Measurements from ENCODE around the gene LRRC61.

LRRC61 gene

GRCh38 chr7:150381096-150381495, 57.9 kb downstream of the LRRC61 start:
- TF ChIP-seq GLIS3 (CRISPR knock-in tag; IDR thresholded peaks at IDR 0.05), result no peak
- TF ChIP-seq, protein P1, sequence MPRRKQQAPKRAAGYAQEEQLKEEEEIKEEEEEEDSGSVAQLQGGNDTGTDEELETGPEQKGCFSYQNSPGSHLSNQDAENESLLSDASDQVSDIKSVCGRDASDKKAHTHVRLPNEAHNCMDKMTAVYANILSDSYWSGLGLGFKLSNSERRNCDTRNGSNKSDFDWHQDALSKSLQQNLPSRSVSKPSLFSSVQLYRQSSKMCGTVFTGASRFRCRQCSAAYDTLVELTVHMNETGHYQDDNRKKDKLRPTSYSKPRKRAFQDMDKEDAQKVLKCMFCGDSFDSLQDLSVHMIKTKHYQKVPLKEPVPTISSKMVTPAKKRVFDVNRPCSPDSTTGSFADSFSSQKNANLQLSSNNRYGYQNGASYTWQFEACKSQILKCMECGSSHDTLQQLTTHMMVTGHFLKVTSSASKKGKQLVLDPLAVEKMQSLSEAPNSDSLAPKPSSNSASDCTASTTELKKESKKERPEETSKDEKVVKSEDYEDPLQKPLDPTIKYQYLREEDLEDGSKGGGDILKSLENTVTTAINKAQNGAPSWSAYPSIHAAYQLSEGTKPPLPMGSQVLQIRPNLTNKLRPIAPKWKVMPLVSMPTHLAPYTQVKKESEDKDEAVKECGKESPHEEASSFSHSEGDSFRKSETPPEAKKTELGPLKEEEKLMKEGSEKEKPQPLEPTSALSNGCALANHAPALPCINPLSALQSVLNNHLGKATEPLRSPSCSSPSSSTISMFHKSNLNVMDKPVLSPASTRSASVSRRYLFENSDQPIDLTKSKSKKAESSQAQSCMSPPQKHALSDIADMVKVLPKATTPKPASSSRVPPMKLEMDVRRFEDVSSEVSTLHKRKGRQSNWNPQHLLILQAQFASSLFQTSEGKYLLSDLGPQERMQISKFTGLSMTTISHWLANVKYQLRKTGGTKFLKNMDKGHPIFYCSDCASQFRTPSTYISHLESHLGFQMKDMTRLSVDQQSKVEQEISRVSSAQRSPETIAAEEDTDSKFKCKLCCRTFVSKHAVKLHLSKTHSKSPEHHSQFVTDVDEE (CRISPR knock-in tag; IDR thresholded peaks at IDR 0.05), result no peak
- TF ChIP-seq ARNTL (CRISPR knock-in tag; IDR thresholded peaks at IDR 0.05; ENCODE audit: borderline replicate concordance, low read depth), result no peak
- TF ChIP-seq ESRRG (CRISPR knock-in tag; IDR thresholded peaks at IDR 0.05), result no peak
- TF ChIP-seq PPARA (CRISPR knock-in tag; IDR thresholded peaks at IDR 0.05; ENCODE audit: borderline replicate concordance), result no peak
- no peak for TF ChIP-seq ZC3H10 (CRISPR knock-in tag; IDR thresholded peaks at IDR 0.05)
- TF ChIP-seq, protein P2, sequence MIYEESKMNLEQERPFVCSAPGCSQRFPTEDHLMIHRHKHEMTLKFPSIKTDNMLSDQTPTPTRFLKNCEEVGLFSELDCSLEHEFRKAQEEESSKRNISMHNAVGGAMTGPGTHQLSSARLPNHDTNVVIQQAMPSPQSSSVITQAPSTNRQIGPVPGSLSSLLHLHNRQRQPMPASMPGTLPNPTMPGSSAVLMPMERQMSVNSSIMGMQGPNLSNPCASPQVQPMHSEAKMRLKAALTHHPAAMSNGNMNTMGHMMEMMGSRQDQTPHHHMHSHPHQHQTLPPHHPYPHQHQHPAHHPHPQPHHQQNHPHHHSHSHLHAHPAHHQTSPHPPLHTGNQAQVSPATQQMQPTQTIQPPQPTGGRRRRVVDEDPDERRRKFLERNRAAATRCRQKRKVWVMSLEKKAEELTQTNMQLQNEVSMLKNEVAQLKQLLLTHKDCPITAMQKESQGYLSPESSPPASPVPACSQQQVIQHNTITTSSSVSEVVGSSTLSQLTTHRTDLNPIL (CRISPR knock-in tag; IDR thresholded peaks at IDR 0.05; ENCODE audit: low read depth), result no peak
- no peak for TF ChIP-seq ZFP30 (CRISPR knock-in tag; IDR thresholded peaks at IDR 0.05)
- no peak for TF ChIP-seq ZNF565 (CRISPR knock-in tag; conservative IDR thresholded peaks at IDR 0.05; ENCODE audit: low read depth)
- TF ChIP-seq, protein P3, sequence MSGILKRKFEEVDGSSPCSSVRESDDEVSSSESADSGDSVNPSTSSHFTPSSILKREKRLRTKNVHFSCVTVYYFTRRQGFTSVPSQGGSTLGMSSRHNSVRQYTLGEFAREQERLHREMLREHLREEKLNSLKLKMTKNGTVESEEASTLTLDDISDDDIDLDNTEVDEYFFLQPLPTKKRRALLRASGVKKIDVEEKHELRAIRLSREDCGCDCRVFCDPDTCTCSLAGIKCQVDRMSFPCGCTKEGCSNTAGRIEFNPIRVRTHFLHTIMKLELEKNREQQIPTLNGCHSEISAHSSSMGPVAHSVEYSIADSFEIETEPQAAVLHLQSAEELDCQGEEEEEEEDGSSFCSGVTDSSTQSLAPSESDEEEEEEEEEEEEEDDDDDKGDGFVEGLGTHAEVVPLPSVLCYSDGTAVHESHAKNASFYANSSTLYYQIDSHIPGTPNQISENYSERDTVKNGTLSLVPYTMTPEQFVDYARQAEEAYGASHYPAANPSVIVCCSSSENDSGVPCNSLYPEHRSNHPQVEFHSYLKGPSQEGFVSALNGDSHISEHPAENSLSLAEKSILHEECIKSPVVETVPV (CRISPR knock-in tag; IDR thresholded peaks at IDR 0.05), result no peak
- no peak for TF ChIP-seq BACH2 (CRISPR knock-in tag; IDR thresholded peaks at IDR 0.05; ENCODE audit: borderline replicate concordance)
- no peak for TF ChIP-seq ISL1 (CRISPR knock-in tag; IDR thresholded peaks at IDR 0.05)
- no peak for ATAC-seq

GRCh38 chr7:150381785-150382122, 58.6 kb downstream of the LRRC61 start:
- TF ChIP-seq ZNF8 (CRISPR knock-in tag; IDR thresholded peaks at IDR 0.05) (no peak), ZFP3 (CRISPR knock-in tag; IDR thresholded peaks at IDR 0.05) (no peak), GLIS3 (CRISPR knock-in tag; IDR thresholded peaks at IDR 0.05) (no peak), PATZ1 (CRISPR knock-in tag; IDR thresholded peaks at IDR 0.05; ENCODE audit: borderline replicate concordance) (no peak), RARB (CRISPR knock-in tag; IDR thresholded peaks at IDR 0.05) (no peak), ZNF70 (CRISPR knock-in tag; IDR thresholded peaks at IDR 0.05) (no peak), ISL1 (CRISPR knock-in tag; IDR thresholded peaks at IDR 0.05) (no peak), ARNTL (CRISPR knock-in tag; IDR thresholded peaks at IDR 0.05; ENCODE audit: borderline replicate concordance, low read depth) (no peak), TCF4 (CRISPR knock-in tag; IDR thresholded peaks at IDR 0.05; ENCODE audit: borderline replicate concordance) (no peak), ESRRG (CRISPR knock-in tag; IDR thresholded peaks at IDR 0.05) (no peak), ZFP30 (CRISPR knock-in tag; IDR thresholded peaks at IDR 0.05) (no peak), TOX (CRISPR knock-in tag; IDR thresholded peaks at IDR 0.05; ENCODE audit: borderline replicate concordance) (no peak), BACH2 (CRISPR knock-in tag; IDR thresholded peaks at IDR 0.05; ENCODE audit: borderline replicate concordance) (no peak), ZC3H10 (CRISPR knock-in tag; IDR thresholded peaks at IDR 0.05) (no peak), CSDC2 (CRISPR knock-in tag; IDR thresholded peaks at IDR 0.05) (no peak), SNAI2 (CRISPR knock-in tag; IDR thresholded peaks at IDR 0.05) (no peak)
- TF ChIP-seq, protein P1 (CRISPR knock-in tag; IDR thresholded peaks at IDR 0.05), result no peak
- TF ChIP-seq, protein P2 (CRISPR knock-in tag; IDR thresholded peaks at IDR 0.05; ENCODE audit: low read depth), result no peak
- TF ChIP-seq, protein P3 (CRISPR knock-in tag; IDR thresholded peaks at IDR 0.05), result no peak
- no peak for ATAC-seq
